Esophagus squamous epithelium (tissue), 4 donors: ENCODE measurements around the gene DLST.

Experiments
- POLR2A ChIP-seq, 4 donors: fragments of 450-650 bp; IDR thresholded peaks; one replicate each; pipeline ENCODE4 v1.6.1; 2017; ENCODE audit warnings: antibody characterized with exemption in 4 of 4, mild to moderate bottlenecking in 4 of 4, moderate library complexity in 3 of 4
- TF ChIP-seq, protein P1 (sequence below), 6 experiments: fragments of 450-650 bp in 4 of 6; fragments of 200-600 bp in 2 of 6; sonication (generic) in 2 of 6; IDR thresholded peaks; one replicate each; pipeline ENCODE4 v1.5.1; 2016 to 2019; ENCODE audit warnings: antibody characterized with exemption in 6 of 6, mild to moderate bottlenecking in 4 of 6, moderate library complexity in 4 of 6

DNA sequence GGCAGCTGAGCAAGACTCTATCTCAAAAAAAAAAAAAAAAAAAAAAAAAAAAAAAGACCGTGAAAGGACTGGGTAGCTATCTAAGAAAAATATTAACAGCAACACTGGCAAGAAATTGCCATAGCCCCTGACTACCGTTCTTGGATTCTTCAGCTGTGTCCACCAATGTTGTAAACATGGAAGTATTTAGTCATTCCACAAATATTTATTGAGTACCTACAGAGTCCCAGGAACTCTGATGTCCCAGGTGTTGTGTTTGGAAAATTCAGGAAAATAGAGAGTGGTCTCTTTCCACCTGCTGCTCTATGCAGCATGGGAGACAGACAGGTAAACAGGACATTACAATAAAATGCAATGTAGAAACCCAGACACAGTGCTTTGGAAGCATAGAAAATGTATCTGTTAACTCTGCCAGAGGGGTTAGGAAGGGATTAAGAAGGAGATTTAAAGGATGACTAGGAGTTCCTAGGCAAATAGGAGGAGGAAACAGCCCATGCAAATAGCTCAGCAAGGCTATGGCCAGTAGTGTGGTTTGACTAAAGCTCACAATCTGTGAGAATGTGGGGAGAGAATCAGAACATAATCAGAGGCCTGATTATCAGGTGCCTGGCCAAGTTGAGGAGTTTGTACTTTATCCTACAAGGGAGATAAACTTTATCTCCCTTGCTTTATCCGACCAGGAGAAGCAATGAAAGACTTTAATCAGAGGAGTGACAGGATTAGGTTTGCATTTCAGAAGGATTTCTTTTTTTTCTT, 2.1 kb upstream of the DLST start:
- TF ChIP-seq, protein P1, sequence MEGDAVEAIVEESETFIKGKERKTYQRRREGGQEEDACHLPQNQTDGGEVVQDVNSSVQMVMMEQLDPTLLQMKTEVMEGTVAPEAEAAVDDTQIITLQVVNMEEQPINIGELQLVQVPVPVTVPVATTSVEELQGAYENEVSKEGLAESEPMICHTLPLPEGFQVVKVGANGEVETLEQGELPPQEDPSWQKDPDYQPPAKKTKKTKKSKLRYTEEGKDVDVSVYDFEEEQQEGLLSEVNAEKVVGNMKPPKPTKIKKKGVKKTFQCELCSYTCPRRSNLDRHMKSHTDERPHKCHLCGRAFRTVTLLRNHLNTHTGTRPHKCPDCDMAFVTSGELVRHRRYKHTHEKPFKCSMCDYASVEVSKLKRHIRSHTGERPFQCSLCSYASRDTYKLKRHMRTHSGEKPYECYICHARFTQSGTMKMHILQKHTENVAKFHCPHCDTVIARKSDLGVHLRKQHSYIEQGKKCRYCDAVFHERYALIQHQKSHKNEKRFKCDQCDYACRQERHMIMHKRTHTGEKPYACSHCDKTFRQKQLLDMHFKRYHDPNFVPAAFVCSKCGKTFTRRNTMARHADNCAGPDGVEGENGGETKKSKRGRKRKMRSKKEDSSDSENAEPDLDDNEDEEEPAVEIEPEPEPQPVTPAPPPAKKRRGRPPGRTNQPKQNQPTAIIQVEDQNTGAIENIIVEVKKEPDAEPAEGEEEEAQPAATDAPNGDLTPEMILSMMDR (IDR thresholded peaks at IDR 0.05) = no peak
- no peak for TF ChIP-seq POLR2A (IDR thresholded peaks at IDR 0.05)
